Endothelial cell of umbilical vein (primary cell): ENCODE data around the gene SERPINB6. TPM values are rescaled to one million over a fixed set of nuclear protein-coding genes. Genes with fewer than 3 reads are reported as not detected.

Source experiments
- BruUV-seq: library from RNA; stranded (reverse); fragments of 400-500 nt; replicated peaks from 2 replicates; lab custom pipeline; 2021; lab: Mats Ljungman, UMichigan
- CTCF ChIA-PET: fragments of 300-600, 350-600 bp; sonication (Branson Sonifier 250); formaldehyde crosslinking; loops from one replicate; lab custom pipeline; 2021; ENCODE audit warnings: antibody characterized with exemption, inconsistent platforms; lab: Charles Lee
- POLR2A ChIA-PET: fragments of 300-600, 350-600 bp; sonication (Branson Sonifier 250); formaldehyde crosslinking; loops from one replicate; lab custom pipeline; 2021; ENCODE audit warnings: antibody characterized with exemption, inconsistent platforms; lab: Charles Lee
- DNase-seq: peaks from one replicate; pipeline ENCODE4 v3.0.0-alpha.2; 2011; ENCODE audit warnings: low read depth, low spot score
- FAIRE-seq: peaks from 2 replicates; lab custom pipeline; 2011; peaks lifted over from hg19 to GRCh38; lab: Jason Lieb, UNC
- H2AFZ ChIP-seq: 2 replicates; pipeline ENCODE4 v1.6.0; 2012; ENCODE audit warnings: low read depth, low read length, control low read depth, inconsistent platforms
- H3K27ac ChIP-seq: 2 replicates; pipeline ENCODE4 v1.5.1; 2011; ENCODE audit warnings: low read depth, mild to moderate bottlenecking, control low read depth, low read length, moderate library complexity; ENCODE audit not compliant: insufficient read depth
- H3K27me3 ChIP-seq, 2 experiments: 2 replicates each; pipeline versions ENCODE4 v1.6.0 to v1.6.1; 2011; ENCODE audit warnings: low read length in 2 of 2, mixed read lengths in 1 of 2; ENCODE audit not compliant: control insufficient read depth in 2 of 2, insufficient read depth in 2 of 2
- H3K36me3 ChIP-seq, 2 experiments: 2 replicates in 1 of 2; 3 replicates in 1 of 2; pipeline ENCODE4 v1.5.1; 2011; ENCODE audit warnings: low read length in 2 of 2, mild to moderate bottlenecking in 1 of 2, moderate library complexity in 1 of 2; ENCODE audit not compliant: control insufficient read depth in 2 of 2, insufficient read depth in 2 of 2; ENCODE audit errors: extremely low read depth in 1 of 2
- H3K4me1 ChIP-seq: 3 replicates; pipeline ENCODE4 v1.5.1; 2011; ENCODE audit warnings: mild to moderate bottlenecking, low read length; ENCODE audit not compliant: control insufficient read depth, insufficient read depth; ENCODE audit errors: extremely low read depth
- H3K4me2 ChIP-seq: 2 replicates; pipeline ENCODE4 v1.6.1; 2011; ENCODE audit warnings: low read length, control low read depth, mixed read lengths; ENCODE audit not compliant: insufficient read depth
- H3K4me3 ChIP-seq, 3 experiments: fragments of 200-600 bp in 1 of 3; sonication (generic), shearing (Covaris generic) in 1 of 3; replicated peaks in 1 of 3; 2 replicates each; pipeline ENCODE4 v1.5.1; 2011 to 2016; ENCODE audit warnings: control low read depth in 3 of 3, low read length in 3 of 3, mild to moderate bottlenecking in 2 of 3, inconsistent platforms in 1 of 3, low read depth in 1 of 3, moderate library complexity in 1 of 3; ENCODE audit not compliant: insufficient read depth in 1 of 3
- H3K79me2 ChIP-seq: 2 replicates; pipeline ENCODE4 v1.6.0; 2012; ENCODE audit warnings: low read length, inconsistent platforms; ENCODE audit not compliant: control insufficient read depth, insufficient read depth
- H3K9ac ChIP-seq: replicated peaks from 2 replicates; pipeline ENCODE3; 2011; ENCODE audit warnings: low read length, control low read depth; ENCODE audit not compliant: insufficient read depth; ENCODE audit errors: extremely low read depth
- H3K9me1 ChIP-seq: replicated peaks from 3 replicates; pipeline ENCODE4 v1.6.0; 2011; ENCODE audit warnings: mild to moderate bottlenecking, low read length; ENCODE audit not compliant: control insufficient read depth, insufficient read depth; ENCODE audit errors: extremely low read depth
- H3K9me3 ChIP-seq: replicated peaks from 2 replicates; pipeline ENCODE4 v1.5.1; 2012; ENCODE audit warnings: low read length, inconsistent platforms; ENCODE audit not compliant: control insufficient read depth, insufficient read depth
- H4K20me1 ChIP-seq: replicated peaks from 2 replicates; pipeline ENCODE3; 2011; ENCODE audit warnings: mild to moderate bottlenecking, low read length; ENCODE audit not compliant: control insufficient read depth, insufficient read depth; ENCODE audit errors: extremely low read depth
- EZH2 ChIP-seq: IDR thresholded peaks from 2 replicates; pipeline ENCODE4 v1.6.1; 2012; ENCODE audit warnings: borderline replicate concordance, low read depth, mild to moderate bottlenecking, moderate library complexity, low read length, inconsistent platforms; ENCODE audit not compliant: severe bottlenecking
- FOS ChIP-seq: IDR thresholded peaks from 2 replicates; pipeline ENCODE4 v1.6.1; 2011; ENCODE audit warnings: mild to moderate bottlenecking, low read length, moderate library complexity, borderline replicate concordance; ENCODE audit not compliant: insufficient read depth
- GATA2 ChIP-seq: IDR thresholded peaks from 2 replicates; pipeline ENCODE4 v1.7.0; 2011; ENCODE audit warnings: low read depth, mild to moderate bottlenecking, moderate library complexity, mixed read lengths, low read length; ENCODE audit not compliant: insufficient read length, insufficient read depth
- JUN ChIP-seq: IDR thresholded peaks from 2 replicates; pipeline ENCODE4 v1.6.1; 2011; ENCODE audit warnings: borderline replicate concordance, low read depth; ENCODE audit not compliant: insufficient read length, insufficient read depth
- MYC ChIP-seq: IDR thresholded peaks from one replicate; pipeline ENCODE4 v1.6.1; 2011; ENCODE audit warnings: mild to moderate bottlenecking, low read depth, low read length
- POLR2A ChIP-seq: IDR thresholded peaks from 2 replicates; pipeline ENCODE4 v1.6.1; 2012; ENCODE audit warnings: low read depth, mild to moderate bottlenecking, control low read depth, low read length
- POLR2AphosphoS5 ChIP-seq: IDR thresholded peaks from 2 replicates; pipeline ENCODE4 v1.6.1; 2012; ENCODE audit warnings: low read depth, mild to moderate bottlenecking, control low read depth, low read length, moderate library complexity; ENCODE audit not compliant: insufficient read depth
- dilution Hi-C: fragments of 300-500 bp; cut with MboI; formaldehyde crosslinking; loops from one replicate; pipeline ENCODE4 v1.15.0; 2019; ENCODE audit warnings: low sequenced_read_pairs; ENCODE audit not compliant: extremely low pct_ligation_motif_present
- intact Hi-C: fragments of 100-400 bp; cut with micrococcal nuclease; formaldehyde crosslinking; loops from one replicate; pipeline ENCODE4 v1.10.0; 2022
- polyA plus RNA-seq, 4 experiments: library from polyadenylated mRNA; depleted of rRNA in 3 of 4; stranded (reverse) in 3 of 4; unstranded in 1 of 4; fragments of >200 nt; gene quantifications; 2 replicates each; pipeline versions ENCODE4 v1.2.1 to v1.2.3, GENCODE V29; 2011 to 2012; ENCODE audit warnings: missing spikeins in 1 of 4
- total RNA-seq: library from RNA; stranded (reverse); gene quantifications from 2 replicates; pipeline ENCODE4 v1.2.3, GENCODE V29; 2021
- TF ChIP-seq, protein P1 (sequence below): IDR thresholded peaks from 2 replicates; pipeline ENCODE4 v1.6.1; 2011; ENCODE audit not compliant: insufficient read depth, insufficient read length
- TF ChIP-seq, protein P2 (sequence below), 2 donors: IDR thresholded peaks; 1 replicate in 1 of 2; 2 replicates in 1 of 2; pipeline ENCODE4 v1.5.1; 2011; ENCODE audit warnings: low read length in 2 of 2, mild to moderate bottlenecking in 2 of 2, moderate library complexity in 2 of 2, control low read depth in 1 of 2, inconsistent platforms in 1 of 2, low read depth in 1 of 2; ENCODE audit not compliant: insufficient read depth in 1 of 2; ENCODE audit errors: extremely low read depth in 1 of 2

Gene SERPINB6
- total and polyA plus RNA-seq, 2 donors (not counting 3 experiments of a cell fraction or from before 2014, with no cell fraction given): 145 to 151 TPM

DNA sequence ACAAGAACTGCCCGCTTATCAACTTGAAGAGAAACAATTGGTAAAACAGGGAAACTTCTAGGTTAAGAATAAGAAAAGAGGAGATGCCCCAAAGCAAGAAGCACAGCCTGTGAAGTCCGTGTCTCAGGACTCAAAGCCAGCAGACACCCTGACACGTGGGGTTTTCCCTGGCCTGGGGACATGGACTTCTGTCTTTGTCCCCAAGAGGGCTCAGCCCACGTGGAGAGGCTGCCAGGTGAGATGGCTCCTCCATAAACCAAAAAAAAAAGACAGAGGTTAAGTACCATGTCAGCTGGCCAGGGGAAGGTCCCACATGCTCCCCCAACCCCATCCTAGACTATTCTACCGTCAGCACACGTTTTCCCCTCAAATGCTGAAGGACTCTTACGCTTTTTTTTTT, 9.9 kb downstream of the SERPINB6 start:
- Histone ChIP-seq H3K36me3 (peaks cover 0 to 11% of the 10 kb centered on the region in 2 experiments), H3K4me2 (no peak overlapping the region), H3K9ac (no peak overlapping the region), H3K4me3 (no peak overlapping the region), H3K4me1 (peaks cover 18% of the 10 kb centered on the region), H3K9me1 (no peaks in the 10 kb centered on the region), H3K27me3 (no peaks in the 10 kb centered on the region), H2AFZ (no peak overlapping the region), H3K9me3 (no peaks in the 10 kb centered on the region), H3K27ac (no peak overlapping the region), H3K79me2 (peaks cover 29% of the 10 kb centered on the region), H4K20me1 (no peaks in the 10 kb centered on the region)
- BruUV-seq: no TSS peak
- DNase-seq (no peak), FAIRE-seq (no peak)
- dilution Hi-C loops (no loop called here), intact Hi-C loops (loop anchor here (2.0 kb wide), 1 partner anchor 19 kb away; no protein-coding TSS in a partner anchor)
- ChIA-PET CTCF (interaction anchor here (1.0 to 2.0 kb wide), 4 partner anchors 8 to 29 kb away, joined by 4 to 23 read pairs (median 12); no protein-coding TSS in a partner anchor), POLR2A (no interaction called here)
- TF ChIP-seq JUN (no peak), MYC (no peak)

DNA sequence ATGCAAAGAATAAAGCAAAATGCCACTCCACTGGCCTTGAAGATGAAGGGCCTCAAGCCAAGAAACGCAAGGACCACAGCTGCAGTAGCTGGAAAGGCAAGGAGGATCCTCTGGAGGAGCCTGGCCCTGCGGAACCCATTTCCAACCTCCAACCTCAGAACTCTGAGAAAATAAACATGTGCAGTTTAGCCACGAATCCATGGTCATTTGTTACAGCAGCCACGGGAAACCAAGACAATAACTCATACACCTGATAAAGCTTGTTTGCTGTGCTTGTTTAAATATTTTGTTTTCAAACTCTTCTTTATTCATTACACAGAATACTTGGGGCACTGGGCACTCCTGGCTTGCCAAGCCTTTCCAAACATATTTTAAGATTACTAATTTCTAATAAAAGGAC, 10.4 kb downstream of the SERPINB6 start:
- FAIRE-seq (peak; percentile 15), DNase-seq (peak; percentile 58)
- dilution Hi-C loops (no loop called here), intact Hi-C loops (loop anchor here (1.0 to 2.0 kb wide), 2 partner anchors 9 to 20 kb away; no protein-coding TSS in a partner anchor)
- Histone ChIP-seq H3K9ac (no peak overlapping the region), H3K9me1 (no peaks in the 10 kb centered on the region), H3K79me2 (peaks cover 29% of the 10 kb centered on the region), H3K9me3 (no peaks in the 10 kb centered on the region), H3K4me2 (peak overlapping the region; percentile 7), H4K20me1 (no peaks in the 10 kb centered on the region), H3K36me3 (peaks cover 0 to 13% of the 10 kb centered on the region in 2 experiments), H3K4me3 (no peak overlapping the region), H3K27me3 (no peaks in the 10 kb centered on the region), H3K27ac (peak overlapping the region; percentile 28), H2AFZ (no peak overlapping the region), H3K4me1 (peaks cover 18% of the 10 kb centered on the region)
- ChIA-PET CTCF (interaction anchor here (1.0 to 2.0 kb wide), 7 partner anchors 8 to 170 kb away, joined by 4 to 23 read pairs (median 4); no protein-coding TSS in a partner anchor), POLR2A (no interaction called here)
- TF ChIP-seq POLR2A: no peak
- no peak for TF ChIP-seq GATA2
- TF ChIP-seq MYC: no peak
- TF ChIP-seq, protein P1, sequence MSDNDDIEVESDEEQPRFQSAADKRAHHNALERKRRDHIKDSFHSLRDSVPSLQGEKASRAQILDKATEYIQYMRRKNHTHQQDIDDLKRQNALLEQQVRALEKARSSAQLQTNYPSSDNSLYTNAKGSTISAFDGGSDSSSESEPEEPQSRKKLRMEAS: no peak
- no peak for TF ChIP-seq EZH2
- TF ChIP-seq, protein P2, sequence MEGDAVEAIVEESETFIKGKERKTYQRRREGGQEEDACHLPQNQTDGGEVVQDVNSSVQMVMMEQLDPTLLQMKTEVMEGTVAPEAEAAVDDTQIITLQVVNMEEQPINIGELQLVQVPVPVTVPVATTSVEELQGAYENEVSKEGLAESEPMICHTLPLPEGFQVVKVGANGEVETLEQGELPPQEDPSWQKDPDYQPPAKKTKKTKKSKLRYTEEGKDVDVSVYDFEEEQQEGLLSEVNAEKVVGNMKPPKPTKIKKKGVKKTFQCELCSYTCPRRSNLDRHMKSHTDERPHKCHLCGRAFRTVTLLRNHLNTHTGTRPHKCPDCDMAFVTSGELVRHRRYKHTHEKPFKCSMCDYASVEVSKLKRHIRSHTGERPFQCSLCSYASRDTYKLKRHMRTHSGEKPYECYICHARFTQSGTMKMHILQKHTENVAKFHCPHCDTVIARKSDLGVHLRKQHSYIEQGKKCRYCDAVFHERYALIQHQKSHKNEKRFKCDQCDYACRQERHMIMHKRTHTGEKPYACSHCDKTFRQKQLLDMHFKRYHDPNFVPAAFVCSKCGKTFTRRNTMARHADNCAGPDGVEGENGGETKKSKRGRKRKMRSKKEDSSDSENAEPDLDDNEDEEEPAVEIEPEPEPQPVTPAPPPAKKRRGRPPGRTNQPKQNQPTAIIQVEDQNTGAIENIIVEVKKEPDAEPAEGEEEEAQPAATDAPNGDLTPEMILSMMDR (IDR thresholded peaks at IDR 0.05; ENCODE audit: extremely low read depth in 1 of 2, insufficient read depth in 1 of 2, low read depth in 1 of 2, low read length in 2 of 2): no peak
- TF ChIP-seq JUN: no peak
- no peak for TF ChIP-seq FOS
- TF ChIP-seq POLR2AphosphoS5: no peak
- BruUV-seq: no TSS peak
